COLO668 (cell line): Measurements from ENCODE around the gene SHISA6.

Experiments
- DNase-seq: peaks from one replicate; lab custom pipeline; 2025; ENCODE audit not compliant: unreplicated experiment; lab: John Stamatoyannopoulos, UW

The SHISA6 gene

DNA sequence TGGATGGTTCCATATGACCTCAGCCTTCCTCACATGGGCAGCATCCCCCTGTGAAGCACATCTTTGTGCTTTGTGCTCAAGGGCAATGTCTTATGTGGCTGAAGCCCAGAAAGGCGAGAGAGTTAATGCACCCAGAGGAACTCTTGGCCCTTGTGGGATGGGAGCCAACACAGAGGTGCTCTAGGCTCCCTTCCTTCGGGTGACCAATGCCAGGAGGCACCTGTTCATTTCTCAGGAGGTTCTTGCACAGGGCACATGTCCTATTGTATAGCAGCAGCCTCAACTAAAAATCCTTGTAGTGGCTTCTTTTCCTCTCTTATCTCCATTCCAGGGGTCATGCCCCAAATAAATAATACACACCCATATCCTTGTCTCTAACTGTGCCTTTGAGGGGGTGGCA, 273.6 kb downstream of the SHISA6 start:
- DNase-seq = no peak

DNA sequence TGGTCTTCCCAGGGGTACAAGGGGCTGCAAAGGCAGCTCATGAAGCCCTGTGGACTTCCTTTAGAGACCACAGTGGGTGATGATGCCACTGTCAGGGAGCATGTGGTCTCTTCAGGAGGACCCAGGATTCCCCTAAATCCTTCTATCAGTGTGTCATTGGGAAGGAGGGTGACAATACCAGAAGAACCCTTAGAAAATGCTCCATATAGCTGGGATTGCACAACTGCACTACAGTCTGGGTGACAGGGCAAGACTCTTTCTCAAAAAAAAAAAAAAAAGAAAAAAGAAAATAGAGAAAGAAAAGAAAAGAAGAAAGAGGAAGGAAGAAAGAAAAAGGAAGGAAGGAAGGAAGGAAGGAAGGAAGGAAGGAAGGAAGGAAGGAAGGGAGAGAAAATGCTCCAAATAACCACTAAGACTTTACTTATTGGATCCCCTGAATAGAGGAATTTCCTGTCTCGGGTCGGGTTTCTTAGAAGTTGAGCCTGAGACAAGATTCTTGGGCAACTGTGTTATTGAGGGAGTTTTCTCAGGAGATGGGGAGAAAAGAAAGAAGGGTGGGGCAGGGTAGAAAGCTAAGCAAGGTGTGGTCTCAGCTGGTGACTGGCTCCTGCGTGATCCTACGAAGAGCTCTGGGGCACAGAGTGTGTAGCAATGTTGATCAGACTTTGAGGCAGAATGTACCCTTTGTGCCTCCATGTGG, 274.1 kb downstream of the SHISA6 start:
- DNase-seq = no peak

- DNase-seq = no peak
Measured at GRCh38 chr17:11515901-11516300, 274.9 kb downstream of the SHISA6 start.

GRCh38 chr17:11535231-11535630, 294.2 kb downstream of the SHISA6 start:
- DNase-seq = no peak

GRCh38 chr17:11538366-11538765, 297.4 kb downstream of the SHISA6 start:
- DNase-seq = no peak

DNA sequence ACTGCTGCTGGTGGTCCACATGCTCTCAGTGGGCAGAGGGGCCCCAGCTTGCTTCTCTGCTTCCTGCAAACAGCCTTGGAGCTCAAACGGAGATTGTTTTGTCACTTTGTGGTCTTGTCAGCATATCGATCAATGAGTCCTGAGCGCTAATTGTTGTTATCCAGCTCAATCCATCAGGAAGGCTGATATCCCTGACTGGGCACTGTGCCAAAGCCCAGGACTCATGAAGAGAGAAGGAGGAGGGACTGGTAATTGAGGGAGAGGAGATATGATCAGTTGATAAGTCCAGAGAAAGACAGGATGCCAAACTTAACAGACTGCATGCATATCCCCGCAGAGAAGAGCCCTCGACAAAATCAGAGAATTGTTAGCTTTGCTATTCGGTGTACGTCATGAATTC, 298.6 kb downstream of the SHISA6 start:
- DNase-seq = no peak

- no peak for DNase-seq
Measured at GRCh38 chr17:11545002-11545401, 304.0 kb downstream of the SHISA6 start.

DNA sequence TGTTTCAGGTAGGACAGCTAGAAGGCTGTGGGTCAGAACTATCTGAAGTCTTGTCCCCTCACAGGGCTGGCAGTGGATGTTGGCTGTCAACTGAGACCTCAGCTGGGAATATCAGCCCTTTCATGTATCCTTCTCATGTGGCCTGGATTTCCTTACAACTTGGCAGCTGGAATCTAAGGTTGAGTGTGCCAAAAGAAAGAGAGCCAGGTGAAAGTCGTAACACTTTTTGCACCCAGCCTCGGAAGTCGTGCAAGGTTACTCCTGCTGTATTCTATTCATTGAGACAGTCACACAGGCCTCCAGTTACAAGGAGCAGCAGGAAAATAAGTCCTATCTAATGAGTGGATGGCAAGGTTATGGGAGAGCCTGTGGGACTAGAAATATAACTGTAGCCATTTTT, 304.7 kb downstream of the SHISA6 start:
- no peak for DNase-seq

- no peak for DNase-seq
Measured at GRCh38 chr17:11547853-11548252, 306.8 kb downstream of the SHISA6 start.

GRCh38 chr17:11548398-11548797, 307.4 kb downstream of the SHISA6 start:
- DNase-seq = no peak

GRCh38 chr17:11550431-11550830, 309.4 kb downstream of the SHISA6 start:
- DNase-seq = no peak

DNA sequence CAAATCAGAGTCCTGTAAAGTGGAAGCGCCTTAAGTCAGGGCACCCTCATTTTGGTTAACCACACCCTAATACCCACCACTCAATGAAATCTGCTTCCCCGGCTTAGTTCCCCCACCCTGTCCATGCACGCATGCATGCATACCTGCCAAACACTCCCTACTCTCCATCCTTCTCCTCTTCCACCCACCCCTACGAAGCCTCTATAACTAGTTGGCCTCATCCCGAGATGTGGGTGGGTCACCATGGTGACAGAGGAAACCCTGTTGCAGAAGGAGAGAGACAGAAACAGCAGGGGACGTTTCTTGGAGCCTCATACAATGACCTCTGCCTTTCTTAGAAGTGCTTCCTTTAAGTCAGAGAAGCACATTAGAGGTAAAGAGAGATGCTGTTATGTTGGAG, 310.4 kb downstream of the SHISA6 start:
- DNase-seq = no peak

- DNase-seq = no peak
Measured at GRCh38 chr17:11553135-11553534, 312.1 kb downstream of the SHISA6 start.

- DNase-seq = no peak
Measured at GRCh38 chr17:11554042-11554441, 313.0 kb downstream of the SHISA6 start.

GRCh38 chr17:11554542-11554941, 313.5 kb downstream of the SHISA6 start:
- DNase-seq = no peak

DNA sequence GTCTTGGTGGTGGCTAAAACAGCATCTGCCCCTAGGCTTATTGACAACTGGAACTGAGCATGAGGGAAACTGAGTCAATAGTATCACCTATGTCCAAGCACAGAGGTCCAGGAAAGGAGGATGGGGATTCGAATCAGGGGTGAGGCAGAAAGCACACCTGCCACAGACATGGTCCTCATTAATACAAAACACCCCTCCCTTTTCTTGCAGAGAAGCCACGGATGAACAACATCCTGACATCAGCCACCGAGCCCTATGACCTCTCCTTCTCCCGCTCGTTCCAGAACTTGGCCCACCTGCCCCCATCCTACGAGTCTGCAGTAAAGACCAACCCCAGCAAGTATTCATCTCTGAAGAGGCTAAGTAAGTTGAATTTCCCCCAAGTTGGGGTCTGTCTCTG, 314.5 kb downstream of the SHISA6 start:
- DNase-seq = no peak

- DNase-seq = no peak
Measured at GRCh38 chr17:11557727-11558452, 316.9 kb downstream of the SHISA6 start.

GRCh38 chr17:11558681-11559234, 317.7 kb downstream of the SHISA6 start:
- no peak for DNase-seq

DNA sequence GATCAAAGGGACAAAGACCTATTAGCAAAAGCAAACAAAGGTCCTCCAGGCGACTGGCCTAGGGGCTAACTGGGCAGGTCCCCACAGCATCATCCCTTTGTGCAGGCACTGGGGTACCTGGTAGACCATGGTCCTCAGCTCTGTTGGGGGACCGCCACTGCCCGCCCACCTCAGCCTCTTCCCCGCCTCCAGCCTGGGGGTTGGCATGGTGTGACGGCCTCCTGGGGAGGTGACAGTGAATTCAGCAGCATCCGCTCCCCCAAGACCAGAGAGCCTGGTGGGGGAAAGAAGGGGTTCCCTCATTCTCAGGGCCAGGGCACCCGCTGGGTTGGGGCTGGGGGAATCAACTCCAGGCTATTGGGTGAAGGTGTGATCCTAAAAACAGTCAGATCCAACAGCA, 318.6 kb downstream of the SHISA6 start:
- no peak for DNase-seq

GRCh38 chr17:11561281-11561680, 320.3 kb downstream of the SHISA6 start:
- DNase-seq = no peak

- no peak for DNase-seq
Measured at GRCh38 chr17:11561702-11562101, 320.7 kb downstream of the SHISA6 start.

DNA sequence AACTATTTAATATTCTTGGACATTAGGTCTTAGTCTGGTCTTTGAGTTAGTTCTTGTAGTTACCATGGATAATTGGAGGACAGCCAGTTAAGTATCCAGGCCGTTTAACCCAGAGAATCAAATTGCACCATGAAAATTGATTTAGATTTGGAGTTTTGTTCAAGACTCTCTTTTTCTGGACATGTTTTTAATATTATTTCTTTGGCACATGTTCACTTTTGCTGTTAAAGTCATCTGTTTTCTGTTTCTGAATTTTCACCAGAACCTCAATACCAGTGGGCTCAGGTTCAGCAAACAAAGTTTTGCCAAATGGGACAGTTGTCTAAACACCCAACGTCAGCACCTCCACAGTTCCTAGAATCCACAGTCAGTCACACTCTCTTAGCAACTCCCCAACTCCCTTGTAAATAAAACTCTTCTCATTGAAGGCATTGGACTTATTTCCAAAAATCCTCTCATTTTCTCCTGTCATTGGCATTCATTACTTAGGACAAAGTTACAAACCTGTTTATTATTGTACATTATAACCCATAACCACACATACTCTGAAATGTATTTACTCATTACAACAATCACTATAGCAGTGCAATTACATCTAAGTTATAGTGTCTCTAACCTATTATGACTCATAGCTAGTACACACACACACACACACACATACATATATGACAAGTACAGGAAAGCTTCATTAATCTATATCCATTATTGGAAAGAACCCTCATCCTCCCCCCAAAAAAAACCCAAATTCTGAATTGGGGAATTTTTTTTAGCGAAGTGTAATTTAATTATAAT, 323.8 kb downstream of the SHISA6 start:
- no peak for DNase-seq
